ENCODE measurements around the gene CCL14. TPM values are rescaled to one million over a fixed set of nuclear protein-coding genes. Genes with fewer than 3 reads are reported as not detected.

The CCL14 gene
- total RNA-seq, 2 experiments from 2014 or later = not detected

- Mint-ChIP-seq H3K36me3 (ENCODE audit: low read depth) (no peaks in the 10 kb centered on the region), H3K4me3 (no peak overlapping the region), H3K27ac (no peak overlapping the region), H3K9me3 (ENCODE audit: low read depth) (peaks cover 2% of the 10 kb centered on the region), H3K4me1 (no peaks in the 10 kb centered on the region), H3K27me3 (peaks cover 2% of the 10 kb centered on the region)
- ChIA-PET CTCF (no interaction called here), POLR2A (no interaction called here)
- intact Hi-C loops (cut with DNase I, micrococcal nuclease) = no loop called here
- DNase-seq = no peak
- ATAC-seq = no peak
Observed at GRCh38 chr17:35984140-35984539, 2.4 kb downstream of the CCL14 start.

GRCh38 chr17:35982409-35983191, 3.9 kb downstream of the CCL14 start:
- no peaks in the 10 kb centered on the region for H3K36me3 Mint-ChIP-seq (ENCODE audit: low read depth)
- ChIA-PET CTCF (interaction anchor here (0.6 to 2.3 kb wide), 5 partner anchors 9 to 166 kb away, joined by 3 to 14 read pairs (median 4); no protein-coding TSS in a partner anchor), POLR2A (no interaction called here)
- DNase-seq (no peak), ATAC-seq (no peak)
- peaks cover 8% of the 10 kb centered on the region for H3K27me3 Mint-ChIP-seq
- no peaks in the 10 kb centered on the region for H3K4me1 Mint-ChIP-seq
- H3K9me3 Mint-ChIP-seq (ENCODE audit: low read depth) = no peaks in the 10 kb centered on the region
- intact Hi-C loops (cut with DNase I, micrococcal nuclease) = no loop called here
- no peak overlapping the region for H3K4me3 Mint-ChIP-seq
- no peak overlapping the region for H3K27ac Mint-ChIP-seq

GRCh38 chr17:35981908-35982330, 4.6 kb downstream of the CCL14 start:
- H3K36me3 Mint-ChIP-seq (ENCODE audit: low read depth) = no peaks in the 10 kb centered on the region
- intact Hi-C loops (cut with DNase I, micrococcal nuclease) = no loop called here
- H3K4me3 Mint-ChIP-seq = no peak overlapping the region
- DNase-seq = peak; percentile 17
- H3K4me1 Mint-ChIP-seq = no peaks in the 10 kb centered on the region
- CTCF ChIA-PET = interaction anchor here (0.6 to 2.3 kb wide), 5 partner anchors 10 to 589 kb away, joined by 3 to 14 read pairs (median 4); no protein-coding TSS in a partner anchor
- H3K27ac Mint-ChIP-seq = no peak overlapping the region
- POLR2A ChIA-PET = no interaction called here
- ATAC-seq = no peak
- H3K9me3 Mint-ChIP-seq (ENCODE audit: low read depth) = no peaks in the 10 kb centered on the region
- H3K27me3 Mint-ChIP-seq = peaks cover 8% of the 10 kb centered on the region

DNA sequence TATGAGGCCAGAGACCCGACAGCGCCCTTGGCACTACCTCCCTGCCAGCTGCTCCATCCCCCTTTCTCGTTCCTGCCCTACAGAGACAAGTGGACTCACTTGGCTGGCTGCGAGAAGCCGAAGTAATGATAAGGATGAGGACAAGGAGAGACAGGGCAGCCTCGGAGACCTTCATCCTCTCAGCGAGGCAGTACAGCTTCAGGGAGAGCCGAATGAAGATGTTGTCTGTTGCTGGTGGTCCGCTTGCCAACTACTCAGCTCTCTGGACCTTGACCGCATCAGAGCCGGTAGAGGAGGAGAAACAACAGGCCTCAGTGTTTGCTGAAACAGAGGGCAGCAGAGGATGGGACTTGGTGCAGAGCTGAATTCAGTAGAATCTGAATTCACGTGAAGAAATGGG, 5.3 kb downstream of the CCL14 start, which contains the start of gene CCL16:
TSS of gene CCL16 (minus strand) at position 252 of the 400 bp plus-strand sequence. CDS start at position 175, 77 bp downstream.
- ChIA-PET CTCF (interaction anchor here (1.0 to 2.3 kb wide), 3 partner anchors 9 to 168 kb away, joined by 3 to 14 read pairs (median 4); no protein-coding TSS in a partner anchor), POLR2A (no interaction called here)
- H3K4me1 Mint-ChIP-seq = no peaks in the 10 kb centered on the region
- intact Hi-C loops (cut with DNase I, micrococcal nuclease) = no loop called here
- no peak for ATAC-seq
- peaks cover 12% of the 10 kb centered on the region for H3K27me3 Mint-ChIP-seq
- H3K9me3 Mint-ChIP-seq (ENCODE audit: low read depth) = no peaks in the 10 kb centered on the region
- no peak within 1 kb of the TSS for H3K27ac Mint-ChIP-seq
- H3K36me3 Mint-ChIP-seq (ENCODE audit: low read depth) = no peaks in the 10 kb centered on the region
- DNase-seq = no peak
- H3K4me3 Mint-ChIP-seq = no peak within 1 kb of the TSS

DNA sequence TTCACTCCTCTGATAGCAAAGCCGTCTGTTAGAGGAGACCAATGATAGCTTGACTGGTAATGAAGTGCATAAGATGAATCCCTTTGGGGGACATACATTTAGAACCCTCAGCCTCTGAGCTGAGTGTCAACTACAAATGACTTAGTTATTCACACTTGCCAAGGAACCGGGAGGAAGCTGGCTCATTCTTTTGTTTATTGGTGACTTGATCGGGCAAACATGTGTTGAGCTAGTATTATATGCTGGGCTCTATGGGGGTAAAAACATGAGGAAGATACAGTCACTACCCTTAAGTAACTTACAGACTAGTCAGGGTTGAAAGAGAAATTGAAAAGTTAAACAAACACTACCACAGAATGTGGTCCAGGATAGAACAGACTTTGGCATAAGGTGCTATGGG, 8.2 kb downstream of the CCL14 start:
- intact Hi-C loops (cut with DNase I, micrococcal nuclease) = no loop called here
- H3K4me3 Mint-ChIP-seq = no peak overlapping the region
- ChIA-PET POLR2A (interaction anchor here (0.6 kb wide), 1 partner anchor 373 kb away, joined by 6 read pairs; no protein-coding TSS in a partner anchor), CTCF (interaction anchor here (0.6 to 3.3 kb wide), 5 partner anchors 9 to 171 kb away, joined by 3 to 18 read pairs (median 3); partner anchors contain the start of gene CCL18)
- H3K27me3 Mint-ChIP-seq = peaks cover 12% of the 10 kb centered on the region
- no peak for DNase-seq
- H3K4me1 Mint-ChIP-seq = no peaks in the 10 kb centered on the region
- no peaks in the 10 kb centered on the region for H3K9me3 Mint-ChIP-seq (ENCODE audit: low read depth)
- ATAC-seq = no peak
- H3K27ac Mint-ChIP-seq = no peak overlapping the region
- no peaks in the 10 kb centered on the region for H3K36me3 Mint-ChIP-seq (ENCODE audit: low read depth)

GRCh38 chr17:35977509-35977908, 9.0 kb downstream of the CCL14 start:
- POLR2A ChIA-PET = interaction anchor here (0.6 kb wide), 1 partner anchor 372 kb away, joined by 6 read pairs; no protein-coding TSS in a partner anchor
- CTCF ChIA-PET = interaction anchor here (1.2 to 3.3 kb wide), 5 partner anchors 8 to 172 kb away, joined by 3 to 18 read pairs (median 6); partner anchors contain the start of gene CCL18
- no peak overlapping the region for H3K27ac Mint-ChIP-seq
- no peak for DNase-seq
- no peak for ATAC-seq
- peaks cover 12% of the 10 kb centered on the region for H3K27me3 Mint-ChIP-seq
- H3K4me1 Mint-ChIP-seq = no peaks in the 10 kb centered on the region
- intact Hi-C loops (cut with DNase I, micrococcal nuclease) = no loop called here
- no peaks in the 10 kb centered on the region for H3K36me3 Mint-ChIP-seq (ENCODE audit: low read depth)
- H3K4me3 Mint-ChIP-seq = no peak overlapping the region
- H3K9me3 Mint-ChIP-seq (ENCODE audit: low read depth) = no peaks in the 10 kb centered on the region

- Mint-ChIP-seq H3K36me3 (ENCODE audit: low read depth) (no peaks in the 10 kb centered on the region), H3K27me3 (peaks cover 10% of the 10 kb centered on the region), H3K4me3 (no peak overlapping the region), H3K27ac (no peak overlapping the region), H3K4me1 (no peaks in the 10 kb centered on the region), H3K9me3 (ENCODE audit: low read depth) (no peaks in the 10 kb centered on the region)
- intact Hi-C loops (cut with DNase I, micrococcal nuclease) = no loop called here
- ChIA-PET CTCF (interaction anchor here (0.7 to 9.7 kb wide), 9 partner anchors 9 to 1012 kb away, joined by 3 to 173 read pairs (median 3); no protein-coding TSS in a partner anchor), POLR2A (no interaction called here)
- ATAC-seq (no peak), DNase-seq (no peak)
Observed at GRCh38 chr17:35973333-35974260, 12.9 kb downstream of the CCL14 start.

DNA sequence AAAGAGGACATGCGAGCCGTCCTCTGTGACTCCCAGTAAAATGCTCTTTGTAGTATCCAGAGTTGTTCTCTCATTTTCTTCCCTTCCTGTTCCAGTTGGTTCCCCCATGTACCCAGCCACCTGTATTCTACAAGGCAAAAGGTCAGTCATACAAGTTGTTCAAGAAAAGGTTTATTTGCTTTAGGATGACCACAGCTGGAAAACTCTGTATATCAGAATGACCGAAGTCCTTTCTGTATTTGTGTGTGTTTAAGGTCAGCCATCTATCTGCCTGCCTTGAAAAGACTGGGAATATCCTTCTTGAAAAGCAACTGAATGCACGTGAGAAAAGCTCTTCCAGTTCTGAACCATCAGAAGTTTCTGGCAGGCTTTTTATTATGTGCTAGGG, 13.6 kb downstream of the CCL14 start:
- Mint-ChIP-seq H3K27ac (no peak overlapping the region), H3K9me3 (ENCODE audit: low read depth) (no peaks in the 10 kb centered on the region), H3K4me1 (no peaks in the 10 kb centered on the region), H3K4me3 (no peak overlapping the region), H3K27me3 (peaks cover 6% of the 10 kb centered on the region), H3K36me3 (ENCODE audit: low read depth) (no peaks in the 10 kb centered on the region)
- no peak for DNase-seq
- CTCF ChIA-PET = interaction anchor here (0.7 to 9.7 kb wide), 6 partner anchors 9 to 176 kb away, joined by 3 to 173 read pairs (median 5); no protein-coding TSS in a partner anchor
- intact Hi-C loops (cut with DNase I, micrococcal nuclease) = no loop called here
- ATAC-seq = no peak
- POLR2A ChIA-PET = no interaction called here

- intact Hi-C loops (cut with DNase I, micrococcal nuclease) = no loop called here
- no peak overlapping the region for H3K4me3 Mint-ChIP-seq
Observed at GRCh38 chr17:35972535-35972934, 14.0 kb downstream of the CCL14 start.

DNA sequence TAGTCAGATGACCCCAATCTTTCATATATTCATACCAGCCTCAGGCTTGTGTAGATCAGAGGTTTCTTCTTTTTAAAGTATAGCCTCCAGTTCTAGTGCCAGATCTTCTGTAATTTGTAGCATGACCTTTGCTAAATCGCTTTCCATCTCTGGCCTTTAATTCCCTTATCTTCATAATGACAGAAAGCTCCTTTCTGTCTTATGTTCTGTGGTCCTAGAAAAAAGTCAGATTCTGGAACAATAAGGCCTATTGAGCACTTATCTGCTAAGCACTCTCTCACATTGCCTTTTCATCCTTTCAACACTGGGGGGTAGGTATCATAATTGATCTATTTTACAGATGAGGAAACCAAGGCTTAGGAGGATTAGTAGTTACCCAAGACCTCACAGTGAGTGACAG, 14.5 kb downstream of the CCL14 start:
- Mint-ChIP-seq H3K36me3 (ENCODE audit: low read depth) (no peaks in the 10 kb centered on the region), H3K27ac (no peak overlapping the region), H3K4me3 (no peak overlapping the region), H3K4me1 (no peaks in the 10 kb centered on the region), H3K27me3 (peaks cover 4% of the 10 kb centered on the region), H3K9me3 (ENCODE audit: low read depth) (no peaks in the 10 kb centered on the region)
- CTCF ChIA-PET = interaction anchor here (1.0 to 9.7 kb wide), 4 partner anchors 10 to 184 kb away, joined by 3 to 173 read pairs (median 6); no protein-coding TSS in a partner anchor
- intact Hi-C loops (cut with DNase I, micrococcal nuclease) = no loop called here
- ATAC-seq (no peak), DNase-seq (no peak)
- POLR2A ChIA-PET = no interaction called here

More at GRCh38 chr17:35972535-35972934, 14.0 kb downstream of the CCL14 start:
- DNase-seq = no peak
- no peak overlapping the region for H3K27ac Mint-ChIP-seq
- peaks cover 4% of the 10 kb centered on the region for H3K27me3 Mint-ChIP-seq
- H3K36me3 Mint-ChIP-seq (ENCODE audit: low read depth) = no peaks in the 10 kb centered on the region
- POLR2A ChIA-PET = no interaction called here
- H3K9me3 Mint-ChIP-seq (ENCODE audit: low read depth) = no peaks in the 10 kb centered on the region
- CTCF ChIA-PET = interaction anchor here (1.3 to 9.7 kb wide), 4 partner anchors 9 to 176 kb away, joined by 3 to 173 read pairs (median 6); no protein-coding TSS in a partner anchor
- H3K4me1 Mint-ChIP-seq = no peaks in the 10 kb centered on the region
- no peak for ATAC-seq

Data from activated CD4-positive, alpha-beta T cell treated with anti-CD3 and anti-CD28 coated beads for 36 hours (primary cell).